Renal cortex interstitium (tissue), 11 donors: ENCODE results near the gene INF2. TPM values are rescaled to one million over a fixed set of nuclear protein-coding genes. Genes with fewer than 3 reads are reported as not detected.

Experiments used
- DNase-seq, 11 donors: peaks; one replicate each; pipeline ENCODE4 v3.0.0-alpha.2; 2013; ENCODE audit warnings: low read depth in 9 of 11, low spot score in 4 of 11; ENCODE audit errors: extremely low read depth in 1 of 11
- polyA plus RNA-seq, 3 donors: library from polyadenylated mRNA; unstranded; fragments of 120-200 nt; gene quantifications; one replicate each; pipeline ENCODE4 v1.2.1, GENCODE V29; 2013; ENCODE audit not compliant: insufficient read length in 3 of 3

Gene INF2
- polyA plus RNA-seq, 3 donors, result 36.1 to 75.3 (median 56.2) TPM

GRCh38 chr14:104694991-104695659 is 5.7 kb downstream of the INF2 start:
- no peak for DNase-seq

- no peak for DNase-seq
Observed at GRCh38 chr14:104695660-104696000, 6.2 kb downstream of the INF2 start.

- DNase-seq, result no peak
Observed at GRCh38 chr14:104696671-104697316, 7.4 kb downstream of the INF2 start.

- no peak for DNase-seq
Observed at GRCh38 chr14:104697317-104697703, 7.9 kb downstream of the INF2 start.

GRCh38 chr14:104697892-104698583 is 8.6 kb downstream of the INF2 start:
- no peak for DNase-seq

DNA sequence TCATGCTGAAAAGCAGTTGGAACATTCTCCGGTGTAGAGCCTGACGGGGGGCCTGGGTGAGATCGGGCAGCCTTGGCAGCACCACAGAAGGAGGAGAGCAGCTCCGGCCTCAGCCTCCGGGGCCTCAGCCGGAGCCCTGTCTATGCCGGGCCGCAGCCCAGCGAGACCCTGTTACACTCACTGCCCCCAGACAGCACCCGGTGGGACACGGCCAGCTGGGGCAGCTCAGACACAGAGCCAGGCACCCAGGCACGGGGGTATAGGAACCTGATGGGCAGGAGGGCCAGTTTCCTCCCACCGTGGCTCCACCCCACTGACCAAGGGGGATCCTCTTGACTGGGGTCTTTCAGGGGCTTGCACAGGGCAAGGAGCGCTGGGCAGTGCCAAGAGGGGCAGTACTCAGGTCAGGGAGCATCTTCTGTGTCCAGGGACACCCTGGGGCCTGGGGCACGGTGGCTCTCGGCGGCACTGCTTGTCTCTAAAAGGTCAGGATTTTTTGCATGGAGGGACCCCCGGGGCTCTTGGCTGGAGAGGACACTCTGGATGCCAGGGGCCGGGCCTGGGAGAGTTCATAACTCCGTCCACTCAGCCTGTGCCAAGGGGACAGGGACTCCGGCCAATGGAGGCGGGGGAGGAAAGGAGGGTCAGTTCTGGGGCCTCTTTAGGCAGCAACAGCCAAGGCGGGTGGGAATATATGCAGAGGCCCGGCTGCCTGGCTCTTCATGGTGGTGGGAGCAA is 9.4 kb downstream of the INF2 start:
- no peak for DNase-seq

DNA sequence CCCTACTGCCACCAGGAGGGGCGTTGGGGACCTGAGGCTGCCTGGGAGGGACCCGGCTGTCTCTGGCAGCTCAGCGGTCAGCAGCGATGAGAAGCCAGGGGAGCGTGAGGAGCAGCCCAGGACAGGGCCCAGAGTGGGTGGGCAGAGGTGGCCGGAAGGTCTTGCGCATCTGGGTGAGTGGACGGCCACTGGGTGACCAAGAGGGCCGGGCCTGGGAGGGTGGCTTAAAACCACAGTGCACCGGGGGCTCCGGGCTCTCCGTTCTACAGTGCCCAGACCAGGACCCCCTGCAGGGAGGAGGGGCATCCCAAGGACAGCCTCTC is 10.0 kb downstream of the INF2 start:
- DNase-seq, result no peak

DNA sequence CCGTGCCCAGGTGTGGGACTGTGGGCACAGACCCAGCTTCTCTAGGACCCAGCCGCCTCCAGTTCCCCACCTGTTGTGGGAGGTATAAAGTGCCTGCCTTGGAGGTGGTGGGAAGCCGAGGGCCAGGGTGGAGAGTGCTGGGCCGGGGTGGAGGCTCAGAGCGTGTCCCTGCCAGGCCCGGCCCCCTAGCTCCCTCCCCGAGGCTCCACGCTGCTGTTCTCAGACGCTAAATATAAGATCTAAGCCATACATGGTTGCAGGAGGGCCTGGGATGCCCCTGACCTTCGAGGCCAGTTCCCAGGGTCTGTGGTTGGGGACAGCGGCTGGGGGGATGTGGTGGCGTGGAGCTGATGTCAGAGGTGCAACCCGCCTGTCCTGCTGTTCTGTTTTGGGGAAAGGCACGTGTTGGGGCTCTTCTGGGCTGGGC is 10.8 kb downstream of the INF2 start:
- no peak for DNase-seq

GRCh38 chr14:104700747-104701217 is 11.4 kb downstream of the INF2 start:
- no peak for DNase-seq

GRCh38 chr14:104701383-104702076 is 12.1 kb downstream of the INF2 start:
- no peak for DNase-seq

GRCh38 chr14:104702106-104702505 is 12.7 kb downstream of the INF2 start:
- no peak for DNase-seq

GRCh38 chr14:104702673-104703072 is 13.3 kb downstream of the INF2 start:
- no peak for DNase-seq

DNA sequence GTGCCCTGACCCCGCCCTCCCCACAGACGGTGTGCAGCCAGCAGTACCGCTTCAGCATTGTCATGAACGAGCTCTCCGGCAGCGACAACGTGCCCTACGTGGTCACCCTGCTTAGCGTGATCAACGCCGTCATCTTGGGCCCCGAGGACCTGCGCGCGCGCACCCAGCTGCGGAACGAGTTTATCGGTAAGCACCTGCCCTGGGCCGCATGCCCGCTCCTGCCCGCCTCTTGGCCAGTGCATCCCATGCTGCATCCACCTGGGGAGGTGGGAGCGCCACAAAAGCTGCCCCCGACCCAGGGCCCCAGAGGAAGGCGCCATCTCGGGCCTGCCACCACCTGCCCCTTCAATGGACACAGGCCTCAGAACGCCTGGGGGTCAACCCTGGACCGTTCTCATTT is 13.9 kb downstream of the INF2 start:
- DNase-seq, result no peak

DNA sequence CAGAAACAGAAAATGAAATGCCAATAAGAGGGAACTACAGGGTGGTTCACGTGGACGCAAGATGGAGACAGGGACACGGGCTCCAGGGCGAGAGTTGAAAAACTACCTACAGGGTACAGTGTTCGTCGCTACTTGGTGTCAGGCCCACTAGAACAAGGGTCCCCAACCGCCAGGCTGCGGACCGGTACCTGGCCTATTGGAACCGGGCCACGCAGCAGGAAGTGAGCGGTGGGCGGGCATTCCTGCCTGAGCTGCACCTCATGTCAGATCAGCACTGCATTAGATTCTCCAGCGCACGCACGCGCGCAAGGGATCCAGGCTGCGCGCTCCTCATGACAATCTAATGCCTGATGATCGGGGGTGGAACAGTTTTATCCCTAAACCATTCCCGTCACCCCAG is 14.8 kb downstream of the INF2 start:
- no peak for DNase-seq

GRCh38 chr14:104705340-104706047 is 16.1 kb downstream of the INF2 start:
- DNase-seq, result no peak

DNA sequence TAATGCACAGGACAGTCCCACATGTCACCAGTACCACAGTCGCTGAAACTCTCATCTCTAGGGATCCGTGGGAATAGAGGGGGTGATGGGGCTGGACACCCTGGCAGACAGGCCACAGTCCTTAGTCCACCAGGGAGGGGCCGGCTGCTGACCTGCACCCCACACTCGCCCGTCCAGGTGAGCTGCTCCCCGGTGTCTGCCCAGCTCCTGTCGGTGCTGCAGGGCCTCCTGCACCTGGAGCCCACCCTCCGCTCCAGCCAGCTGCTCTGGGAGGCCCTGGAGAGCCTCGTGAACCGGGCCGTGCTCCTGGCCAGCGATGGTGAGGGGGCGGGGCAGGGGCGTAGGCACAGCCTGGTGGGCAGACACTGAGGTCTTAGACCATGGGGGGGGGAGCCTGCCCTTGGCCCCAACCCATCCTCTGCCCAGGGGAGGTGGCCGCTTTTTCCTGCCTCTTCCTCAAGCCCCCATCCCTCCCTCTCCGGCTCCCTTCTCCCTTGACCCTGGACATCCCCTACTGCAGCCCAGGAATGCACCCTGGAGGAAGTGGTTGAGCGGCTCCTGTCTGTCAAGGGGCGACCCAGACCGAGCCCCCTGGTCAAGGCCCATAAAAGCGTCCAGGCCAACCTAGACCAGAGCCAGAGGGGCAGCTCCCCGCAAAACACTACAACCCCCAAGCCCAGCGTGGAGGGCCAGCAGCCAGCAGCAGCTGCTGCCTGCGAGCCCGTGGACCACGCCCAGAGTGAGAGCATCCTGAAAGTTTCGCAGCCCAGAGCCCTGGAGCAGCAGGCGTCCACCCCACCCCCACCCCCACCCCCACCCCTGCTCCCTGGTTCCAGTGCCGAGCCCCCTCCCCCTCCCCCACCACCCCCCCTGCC is 17.6 kb downstream of the INF2 start:
- DNase-seq, result no peak

- DNase-seq, result no peak
Observed at GRCh38 chr14:104707608-104708595, 18.5 kb downstream of the INF2 start.
